Retinal pigment epithelial cell (primary cell): ENCODE data around the gene CDK14.

Experiments used
- DNase-seq: peaks from one replicate; pipeline ENCODE4 v3.0.0-alpha.2; 2010; ENCODE audit warnings: low read depth
- H3K4me3 ChIP-seq: 2 replicates; pipeline ENCODE4 v1.5.1; 2011; ENCODE audit warnings: mild to moderate bottlenecking, low read length, control low read depth, moderate library complexity
- TF ChIP-seq, protein P1 (sequence below): conservative IDR thresholded peaks from 2 replicates; pipeline ENCODE4 v1.5.1; 2011; ENCODE audit warnings: low read depth, low read length, control low read depth, inconsistent platforms

Gene CDK14

DNA sequence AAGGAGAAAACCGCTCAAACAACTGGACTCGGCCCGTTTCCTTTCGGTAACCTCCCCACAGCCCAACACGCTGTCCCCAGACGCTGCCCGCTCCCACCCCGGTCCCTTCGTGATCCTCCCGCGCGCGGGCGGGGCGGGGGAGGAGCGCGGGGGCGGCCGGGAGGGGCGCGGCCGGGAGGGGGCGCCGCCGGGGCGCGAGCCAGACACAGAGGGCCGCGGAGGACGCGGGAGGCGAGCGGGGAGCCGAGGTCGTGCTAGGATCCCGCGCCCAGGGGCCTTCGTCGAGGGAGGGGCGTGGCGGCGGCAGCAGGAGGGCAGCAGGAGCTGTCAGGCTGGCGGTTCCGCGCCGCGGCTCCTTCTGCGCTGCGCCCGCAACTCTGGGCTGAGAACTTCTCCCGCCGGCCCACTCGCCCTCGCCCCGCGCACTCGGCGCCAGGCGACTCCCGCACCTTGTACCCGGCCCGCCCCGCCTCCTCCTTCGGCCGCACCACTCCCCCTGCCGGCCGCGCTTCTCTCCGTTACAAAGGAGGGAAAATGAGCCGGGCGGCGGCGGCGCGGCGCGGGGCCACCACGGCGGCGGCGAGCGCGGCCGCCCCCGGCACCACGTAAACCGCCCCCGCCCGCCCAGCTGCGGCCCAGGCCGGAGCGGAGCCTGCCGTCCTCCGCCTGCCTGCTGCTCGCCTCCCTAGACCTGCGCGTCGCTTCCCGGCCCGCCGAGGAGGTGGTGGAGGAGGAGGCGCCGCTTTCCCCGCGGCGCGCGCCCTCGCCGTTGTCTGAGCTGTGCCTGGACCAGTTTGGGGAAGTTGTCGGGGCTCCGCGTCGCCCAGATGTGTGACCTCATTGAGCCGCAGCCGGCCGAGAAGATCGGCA lies at the start of gene CDK14:
TSS of gene CDK14 (plus strand) at position 521 of the 870 bp plus-strand sequence. CDS start at position 828, 307 bp downstream.
- peak within 1 kb of the TSS; percentile 65 for H3K4me3 ChIP-seq
- TF ChIP-seq, protein P1, sequence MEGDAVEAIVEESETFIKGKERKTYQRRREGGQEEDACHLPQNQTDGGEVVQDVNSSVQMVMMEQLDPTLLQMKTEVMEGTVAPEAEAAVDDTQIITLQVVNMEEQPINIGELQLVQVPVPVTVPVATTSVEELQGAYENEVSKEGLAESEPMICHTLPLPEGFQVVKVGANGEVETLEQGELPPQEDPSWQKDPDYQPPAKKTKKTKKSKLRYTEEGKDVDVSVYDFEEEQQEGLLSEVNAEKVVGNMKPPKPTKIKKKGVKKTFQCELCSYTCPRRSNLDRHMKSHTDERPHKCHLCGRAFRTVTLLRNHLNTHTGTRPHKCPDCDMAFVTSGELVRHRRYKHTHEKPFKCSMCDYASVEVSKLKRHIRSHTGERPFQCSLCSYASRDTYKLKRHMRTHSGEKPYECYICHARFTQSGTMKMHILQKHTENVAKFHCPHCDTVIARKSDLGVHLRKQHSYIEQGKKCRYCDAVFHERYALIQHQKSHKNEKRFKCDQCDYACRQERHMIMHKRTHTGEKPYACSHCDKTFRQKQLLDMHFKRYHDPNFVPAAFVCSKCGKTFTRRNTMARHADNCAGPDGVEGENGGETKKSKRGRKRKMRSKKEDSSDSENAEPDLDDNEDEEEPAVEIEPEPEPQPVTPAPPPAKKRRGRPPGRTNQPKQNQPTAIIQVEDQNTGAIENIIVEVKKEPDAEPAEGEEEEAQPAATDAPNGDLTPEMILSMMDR: peak; percentile 39
- DNase-seq: no peak

DNA sequence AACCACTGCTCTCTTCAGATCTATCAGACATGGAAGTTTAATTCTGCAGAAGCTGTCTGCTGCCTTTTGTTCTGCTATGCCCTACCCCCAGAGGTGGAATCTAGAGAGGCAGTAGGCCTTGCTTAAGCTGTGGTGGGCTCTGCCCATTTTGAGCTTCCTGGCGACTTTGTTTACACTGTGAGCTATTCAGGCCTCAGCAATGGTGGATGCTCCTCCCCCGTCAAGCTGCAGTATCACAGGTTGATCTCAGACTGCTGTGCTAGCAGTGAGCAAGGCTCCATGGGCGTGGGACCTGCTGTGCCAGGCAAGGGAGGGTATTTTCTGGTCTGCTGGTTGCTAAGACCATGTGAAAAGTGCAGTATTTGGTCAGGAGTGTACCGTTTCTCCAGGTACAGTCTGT lies 45.1 kb upstream of the CDK14 start:
- H3K4me3 ChIP-seq: no peak overlapping the region
- TF ChIP-seq, protein P1: no peak
- no peak for DNase-seq

DNA sequence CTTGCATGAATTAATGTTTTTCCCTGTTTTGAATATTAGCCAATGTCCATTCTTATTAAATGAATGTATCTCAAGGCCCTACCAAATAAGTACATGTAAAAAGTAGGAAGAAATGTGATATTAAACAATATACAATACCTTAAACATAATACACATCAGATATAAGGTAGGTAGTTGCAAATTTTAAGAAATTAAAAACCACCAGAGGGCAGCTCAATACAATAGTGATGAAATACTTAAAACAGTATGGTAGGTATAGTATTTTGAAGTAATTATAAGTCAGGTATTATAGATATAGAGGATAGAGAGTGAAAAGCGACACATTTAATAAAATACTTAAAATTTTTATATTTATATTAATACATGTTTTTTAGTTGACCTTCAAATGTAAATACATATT lies 43.6 kb upstream of the CDK14 start:
- no peak overlapping the region for H3K4me3 ChIP-seq
- DNase-seq: no peak
- TF ChIP-seq, protein P1: no peak

DNA sequence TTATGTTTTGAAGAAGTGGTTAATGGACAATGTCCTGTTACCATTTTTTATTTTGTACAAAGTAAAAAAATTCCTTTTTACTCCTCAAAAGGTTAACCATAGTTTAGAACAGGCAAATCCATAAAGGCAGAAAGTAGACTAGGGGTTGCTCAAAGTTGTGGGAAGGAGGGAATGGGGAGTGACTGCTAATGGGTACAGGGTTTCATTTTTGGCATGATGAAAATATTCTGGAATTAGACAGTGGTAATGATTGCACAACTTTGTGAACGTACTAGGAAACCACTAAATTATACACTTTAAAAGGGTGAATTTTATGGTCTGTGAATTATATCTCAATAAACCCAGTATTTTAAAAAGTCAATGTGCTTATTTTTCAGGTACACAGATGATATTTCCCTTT lies 35.4 kb upstream of the CDK14 start:
- TF ChIP-seq, protein P1: no peak
- no peak overlapping the region for H3K4me3 ChIP-seq
- DNase-seq: no peak

DNA sequence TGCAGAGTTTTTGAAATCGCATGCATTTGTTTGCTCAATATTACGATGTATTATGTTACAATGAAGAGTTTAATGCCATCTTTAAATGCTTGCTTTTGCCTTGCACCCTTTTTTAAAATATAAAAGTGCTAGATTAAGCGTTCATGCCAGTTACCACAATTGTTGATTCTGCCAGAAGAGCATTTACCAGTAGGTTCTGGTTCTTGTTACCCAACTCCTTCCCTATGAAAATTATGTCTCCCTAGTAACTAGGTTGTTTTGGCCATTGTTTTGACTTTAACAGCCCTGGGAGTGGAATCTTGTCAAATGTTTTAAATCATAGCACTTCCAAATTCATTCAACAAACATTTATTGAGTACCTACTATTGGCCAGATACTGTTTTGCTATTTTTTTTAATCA lies 32.8 kb upstream of the CDK14 start:
- TF ChIP-seq, protein P1: no peak
- H3K4me3 ChIP-seq: no peak overlapping the region
- no peak for DNase-seq

DNA sequence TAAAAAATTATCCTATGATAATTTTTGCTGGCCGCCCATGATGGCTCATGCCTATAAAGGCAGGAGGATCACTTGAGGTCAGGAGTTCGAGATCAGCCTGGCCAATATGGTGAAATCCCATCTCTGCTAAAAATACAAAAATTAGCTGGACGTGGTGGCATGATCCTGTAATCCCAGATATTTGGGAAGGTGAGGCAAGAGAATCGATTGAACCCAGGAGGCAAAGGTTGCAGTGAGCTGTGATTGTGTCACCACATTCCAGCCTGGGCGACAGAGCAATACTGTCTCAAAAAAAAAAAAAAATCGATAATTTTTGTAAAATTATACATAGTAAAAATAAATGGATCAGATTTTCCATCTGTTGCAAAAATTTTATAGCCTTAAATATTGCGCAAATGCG lies 31.7 kb upstream of the CDK14 start:
- TF ChIP-seq, protein P1: no peak
- no peak for DNase-seq

DNA sequence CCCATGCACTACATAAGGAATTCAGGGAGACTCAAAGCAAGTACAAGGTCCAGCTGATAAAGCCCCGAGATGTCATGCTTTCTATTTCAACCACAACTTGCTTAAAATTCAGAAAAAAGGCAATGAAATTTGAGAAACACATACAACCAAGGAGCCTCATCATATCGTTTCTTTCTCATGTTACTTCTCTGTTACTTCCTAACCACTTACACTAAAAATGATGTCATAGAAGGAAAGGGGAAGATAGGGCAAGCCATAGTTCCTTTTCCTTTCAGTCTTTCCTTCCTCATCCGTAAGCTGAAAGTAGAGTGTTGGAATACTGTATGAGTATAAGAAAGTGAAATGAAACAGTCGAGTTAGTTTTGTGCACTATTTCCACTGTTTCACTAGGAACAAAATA lies 27.9 kb upstream of the CDK14 start:
- TF ChIP-seq, protein P1: no peak
- no peak for DNase-seq
- no peak overlapping the region for H3K4me3 ChIP-seq

More for the DNA sequence above, 31.7 kb upstream of the CDK14 start:
- H3K4me3 ChIP-seq: no peak overlapping the region
